Stomach (tissue), 4 donors: ENCODE results near the gene MBP.

Experiments
- POLR2A ChIP-seq, 4 donors: fragments of 450-650 bp; IDR thresholded peaks; one replicate each; pipeline ENCODE4 v1.6.1; 2016; ENCODE audit warnings: antibody characterized with exemption in 4 of 4, control low read depth in 2 of 4, mild to moderate bottlenecking in 1 of 4, moderate library complexity in 1 of 4
- POLR2AphosphoS5 ChIP-seq, 3 donors: sonication (generic); formaldehyde crosslinking; IDR thresholded peaks; one replicate each; pipeline ENCODE4 v1.6.1; 2016; ENCODE audit warnings: antibody characterized with exemption in 3 of 3
- TF ChIP-seq, protein P1 (sequence below), 7 experiments: fragments of 450-650 bp in 4 of 7; fragments of 200-600 bp in 3 of 7; sonication (generic) in 3 of 7; IDR thresholded peaks; one replicate each; pipeline ENCODE4 v1.5.1; 2016 to 2019; ENCODE audit warnings: antibody characterized with exemption in 7 of 7, control low read depth in 2 of 7, mild to moderate bottlenecking in 1 of 7

DNA sequence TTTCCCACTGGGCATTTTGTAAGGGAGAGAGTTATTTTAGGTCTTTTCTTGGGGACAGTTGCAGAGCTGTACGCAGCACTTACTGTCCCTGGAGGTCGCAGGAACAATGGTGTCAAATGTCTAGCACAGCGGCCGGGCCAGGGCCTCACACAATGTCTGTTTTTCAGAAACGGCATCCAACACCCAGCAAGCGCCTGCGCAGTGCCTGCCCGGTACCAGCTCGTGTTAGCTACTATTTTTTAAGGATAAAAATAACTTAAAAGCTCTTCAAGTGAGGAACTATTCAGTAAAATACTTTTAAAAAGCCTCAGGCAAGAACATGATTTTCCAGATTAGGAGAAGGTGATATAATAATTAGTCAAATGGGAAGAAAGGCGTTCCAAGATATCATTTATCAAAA lies 90.0 kb downstream of the MBP start:
- TF ChIP-seq, protein P1, sequence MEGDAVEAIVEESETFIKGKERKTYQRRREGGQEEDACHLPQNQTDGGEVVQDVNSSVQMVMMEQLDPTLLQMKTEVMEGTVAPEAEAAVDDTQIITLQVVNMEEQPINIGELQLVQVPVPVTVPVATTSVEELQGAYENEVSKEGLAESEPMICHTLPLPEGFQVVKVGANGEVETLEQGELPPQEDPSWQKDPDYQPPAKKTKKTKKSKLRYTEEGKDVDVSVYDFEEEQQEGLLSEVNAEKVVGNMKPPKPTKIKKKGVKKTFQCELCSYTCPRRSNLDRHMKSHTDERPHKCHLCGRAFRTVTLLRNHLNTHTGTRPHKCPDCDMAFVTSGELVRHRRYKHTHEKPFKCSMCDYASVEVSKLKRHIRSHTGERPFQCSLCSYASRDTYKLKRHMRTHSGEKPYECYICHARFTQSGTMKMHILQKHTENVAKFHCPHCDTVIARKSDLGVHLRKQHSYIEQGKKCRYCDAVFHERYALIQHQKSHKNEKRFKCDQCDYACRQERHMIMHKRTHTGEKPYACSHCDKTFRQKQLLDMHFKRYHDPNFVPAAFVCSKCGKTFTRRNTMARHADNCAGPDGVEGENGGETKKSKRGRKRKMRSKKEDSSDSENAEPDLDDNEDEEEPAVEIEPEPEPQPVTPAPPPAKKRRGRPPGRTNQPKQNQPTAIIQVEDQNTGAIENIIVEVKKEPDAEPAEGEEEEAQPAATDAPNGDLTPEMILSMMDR (IDR thresholded peaks at IDR 0.05): no peak
- TF ChIP-seq POLR2AphosphoS5 (IDR thresholded peaks at IDR 0.05): no peak
- TF ChIP-seq POLR2A (IDR thresholded peaks at IDR 0.05): no peak
